K562 (cell line): ENCODE results near the gene B4GALNT2. TPM values are rescaled to one million over a fixed set of nuclear protein-coding genes. Genes with fewer than 3 reads are reported as not detected.

Experiments
- BRF1 ChIP-seq: IDR thresholded peaks from 3 replicates; pipeline ENCODE4 v1.6.1; 2011; ENCODE audit warnings: borderline replicate concordance, mild to moderate bottlenecking; ENCODE audit not compliant: insufficient read length; ENCODE audit errors: extremely low read depth
- ERF ChIP-seq: fragments of 450-650 bp; formaldehyde crosslinking; IDR thresholded peaks from 2 replicates; pipeline ENCODE4 v1.4.0; 2020; ENCODE audit warnings: mild to moderate bottlenecking, mixed read lengths
- EZH2 ChIP-seq: IDR thresholded peaks from 2 replicates; pipeline ENCODE4 v1.6.1; 2012; ENCODE audit warnings: low read depth, mild to moderate bottlenecking, inconsistent platforms, low read length, borderline replicate concordance
- GATAD2B ChIP-seq: fragments of 450-650 bp; IDR thresholded peaks from 2 replicates; pipeline ENCODE4 v1.6.1; 2017; ENCODE audit warnings: mild to moderate bottlenecking, borderline replicate concordance
- MCM2 ChIP-seq: fragments of 450-650 bp; IDR thresholded peaks from 2 replicates; pipeline ENCODE4 v1.6.1; 2017; ENCODE audit warnings: low read depth, mild to moderate bottlenecking
- NCOA2 ChIP-seq, 2 experiments: fragments of 450-650 bp; IDR thresholded peaks; 2 replicates each; pipeline ENCODE4 v1.6.1; 2018; ENCODE audit warnings: mild to moderate bottlenecking in 2 of 2, moderate library complexity in 1 of 2; ENCODE audit not compliant: partially characterized antibody in 2 of 2
- PATZ1 ChIP-seq: fragments of 250-450 bp; sonication (Bioruptor Pico); IDR thresholded peaks from 2 replicates; pipeline ENCODE4 v1.5.0; 2020; ENCODE audit warnings: mild to moderate bottlenecking, borderline replicate concordance
- TFAM ChIP-seq: fragments of 250-450 bp; sonication (Bioruptor Pico); conservative IDR thresholded peaks from 2 replicates; pipeline ENCODE4 v1.5.0; 2021; ENCODE audit warnings: mild to moderate bottlenecking, moderate library complexity
- ZNF232 ChIP-seq: sonication (generic); formaldehyde crosslinking; IDR thresholded peaks from 2 replicates; pipeline ENCODE4 v1.8.0; 2022; ENCODE audit warnings: mild to moderate bottlenecking, missing genetic modification reagents
- polyA plus RNA-seq, 8 experiments: library from polyadenylated mRNA; depleted of rRNA in 4 of 8; stranded (reverse) in 5 of 8; unstranded in 3 of 8; fragments of >200 nt; fragmentation: Nextera tagmentation in 2 of 8; fragmentation: Illumina TruSeq in 1 of 8; extraction: Ambion mirVana in 2 of 8; extraction: Trizol in 1 of 8; gene quantifications; 2 replicates each; pipeline versions ENCODE4 v1.2.1 to v1.2.3, GENCODE V29; 2011 to 2014; ENCODE audit warnings: inconsistent platforms in 1 of 8, missing spikeins in 1 of 8
- total RNA-seq, 7 experiments: library from RNA; depleted of rRNA in 6 of 7; stranded (reverse); fragments of >200 nt in 6 of 7; fragmentation: Illumina TruSeq in 2 of 7; extraction: Trizol in 2 of 7; gene quantifications; 2 replicates each; pipeline versions ENCODE4 v1.2.1 to v1.2.3, GENCODE V29; 2011 to 2021; ENCODE audit warnings: low replicate concordance in 1 of 7
- TF ChIP-seq, protein P1 (sequence below): fragments of 250-450 bp; sonication (Bioruptor Pico); IDR thresholded peaks from 2 replicates; pipeline ENCODE4 v1.5.0; 2022; ENCODE audit warnings: mild to moderate bottlenecking
- TF ChIP-seq, protein P2 (sequence below): IDR thresholded peaks from 2 replicates; pipeline ENCODE4 v1.6.1; 2011; ENCODE audit not compliant: insufficient read length; ENCODE audit errors: extremely low read depth
- TF ChIP-seq, protein P3 (sequence below), 2 experiments: fragments of 450-650 bp; formaldehyde crosslinking in 1 of 2; IDR thresholded peaks; 2 replicates each; pipeline versions ENCODE4 v1.4.0 to v1.6.1; 2014 to 2020; ENCODE audit warnings: mild to moderate bottlenecking in 2 of 2, borderline replicate concordance in 1 of 2, low read depth in 1 of 2

Gene B4GALNT2
- total and polyA plus RNA-seq, 9 of the 15 experiments (the other 6 are each of a cell fraction or from before 2014, with no cell fraction given), result not detected

- TF ChIP-seq, protein P1, sequence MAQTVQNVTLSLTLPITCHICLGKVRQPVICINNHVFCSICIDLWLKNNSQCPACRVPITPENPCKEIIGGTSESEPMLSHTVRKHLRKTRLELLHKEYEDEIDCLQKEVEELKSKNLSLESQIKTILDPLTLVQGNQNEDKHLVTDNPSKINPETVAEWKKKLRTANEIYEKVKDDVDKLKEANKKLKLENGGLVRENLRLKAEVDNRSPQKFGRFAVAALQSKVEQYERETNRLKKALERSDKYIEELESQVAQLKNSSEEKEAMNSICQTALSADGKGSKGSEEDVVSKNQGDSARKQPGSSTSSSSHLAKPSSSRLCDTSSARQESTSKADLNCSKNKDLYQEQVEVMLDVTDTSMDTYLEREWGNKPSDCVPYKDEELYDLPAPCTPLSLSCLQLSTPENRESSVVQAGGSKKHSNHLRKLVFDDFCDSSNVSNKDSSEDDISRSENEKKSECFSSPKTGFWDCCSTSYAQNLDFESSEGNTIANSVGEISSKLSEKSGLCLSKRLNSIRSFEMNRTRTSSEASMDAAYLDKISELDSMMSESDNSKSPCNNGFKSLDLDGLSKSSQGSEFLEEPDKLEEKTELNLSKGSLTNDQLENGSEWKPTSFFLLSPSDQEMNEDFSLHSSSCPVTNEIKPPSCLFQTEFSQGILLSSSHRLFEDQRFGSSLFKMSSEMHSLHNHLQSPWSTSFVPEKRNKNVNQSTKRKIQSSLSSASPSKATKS, result no peak
- TF ChIP-seq ZNF232, result peak; percentile 59
- TF ChIP-seq, protein P2, sequence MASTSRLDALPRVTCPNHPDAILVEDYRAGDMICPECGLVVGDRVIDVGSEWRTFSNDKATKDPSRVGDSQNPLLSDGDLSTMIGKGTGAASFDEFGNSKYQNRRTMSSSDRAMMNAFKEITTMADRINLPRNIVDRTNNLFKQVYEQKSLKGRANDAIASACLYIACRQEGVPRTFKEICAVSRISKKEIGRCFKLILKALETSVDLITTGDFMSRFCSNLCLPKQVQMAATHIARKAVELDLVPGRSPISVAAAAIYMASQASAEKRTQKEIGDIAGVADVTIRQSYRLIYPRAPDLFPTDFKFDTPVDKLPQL, result peak; percentile 69
- TF ChIP-seq, protein P3, sequence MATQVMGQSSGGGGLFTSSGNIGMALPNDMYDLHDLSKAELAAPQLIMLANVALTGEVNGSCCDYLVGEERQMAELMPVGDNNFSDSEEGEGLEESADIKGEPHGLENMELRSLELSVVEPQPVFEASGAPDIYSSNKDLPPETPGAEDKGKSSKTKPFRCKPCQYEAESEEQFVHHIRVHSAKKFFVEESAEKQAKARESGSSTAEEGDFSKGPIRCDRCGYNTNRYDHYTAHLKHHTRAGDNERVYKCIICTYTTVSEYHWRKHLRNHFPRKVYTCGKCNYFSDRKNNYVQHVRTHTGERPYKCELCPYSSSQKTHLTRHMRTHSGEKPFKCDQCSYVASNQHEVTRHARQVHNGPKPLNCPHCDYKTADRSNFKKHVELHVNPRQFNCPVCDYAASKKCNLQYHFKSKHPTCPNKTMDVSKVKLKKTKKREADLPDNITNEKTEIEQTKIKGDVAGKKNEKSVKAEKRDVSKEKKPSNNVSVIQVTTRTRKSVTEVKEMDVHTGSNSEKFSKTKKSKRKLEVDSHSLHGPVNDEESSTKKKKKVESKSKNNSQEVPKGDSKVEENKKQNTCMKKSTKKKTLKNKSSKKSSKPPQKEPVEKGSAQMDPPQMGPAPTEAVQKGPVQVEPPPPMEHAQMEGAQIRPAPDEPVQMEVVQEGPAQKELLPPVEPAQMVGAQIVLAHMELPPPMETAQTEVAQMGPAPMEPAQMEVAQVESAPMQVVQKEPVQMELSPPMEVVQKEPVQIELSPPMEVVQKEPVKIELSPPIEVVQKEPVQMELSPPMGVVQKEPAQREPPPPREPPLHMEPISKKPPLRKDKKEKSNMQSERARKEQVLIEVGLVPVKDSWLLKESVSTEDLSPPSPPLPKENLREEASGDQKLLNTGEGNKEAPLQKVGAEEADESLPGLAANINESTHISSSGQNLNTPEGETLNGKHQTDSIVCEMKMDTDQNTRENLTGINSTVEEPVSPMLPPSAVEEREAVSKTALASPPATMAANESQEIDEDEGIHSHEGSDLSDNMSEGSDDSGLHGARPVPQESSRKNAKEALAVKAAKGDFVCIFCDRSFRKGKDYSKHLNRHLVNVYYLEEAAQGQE (IDR thresholded peaks at IDR 0.05; ENCODE audit: borderline replicate concordance), result peak; percentile 62
- TF ChIP-seq, protein P3 (CRISPR knock-in tag; IDR thresholded peaks at IDR 0.05; ENCODE audit: low read depth), result 0 out of 2 replicates have a peak, but pooled peaks have one; percentile 23
- no peak for TF ChIP-seq MCM2
- no peak for TF ChIP-seq PATZ1 (CRISPR knock-in tag)
- peak in 1 of 2 experiments; percentile 58 for TF ChIP-seq NCOA2 (IDR thresholded peaks at IDR 0.05; ENCODE audit: partially characterized antibody in 2 of 2)
- TF ChIP-seq BRF1, result peak; percentile 89
- no peak; the same call in 1 of the 2 replicates for TF ChIP-seq GATAD2B
- no peak for TF ChIP-seq EZH2
- TF ChIP-seq ERF (CRISPR knock-in tag), result no peak
- no peak for TF ChIP-seq TFAM (CRISPR knock-in tag)
Observed at GRCh38 chr17:49191917-49192741, 59.6 kb downstream of the B4GALNT2 start (continued).
